ENCODE results near the gene ZNF778.
"Not testable (repeated sequence)": the region's sequence is repeated elsewhere in the genome, so short reads cannot be mapped to it uniquely, and the experiment has no call there.

The ZNF778 gene

GRCh38 chr16:89244754-89245153 is 27.3 kb downstream of the ZNF778 start:
- no peak for TF ChIP-seq CTCF (IDR thresholded peaks at IDR 0.05; ENCODE audit: control insufficient read depth, extremely low read depth, insufficient read depth)
- H3K4me3 ChIP-seq (ENCODE audit: low read depth, low read length), result no peak overlapping the region
- DNase-seq (ENCODE audit: low read depth), result no peak

- TF ChIP-seq CTCF (IDR thresholded peaks at IDR 0.05; ENCODE audit: control insufficient read depth, extremely low read depth, insufficient read depth), result no peak
- peak overlapping the region; percentile 45 for H3K4me3 ChIP-seq (ENCODE audit: low read depth, low read length)
- no peak for DNase-seq (ENCODE audit: low read depth)
Observed at GRCh38 chr16:89246383-89246902, 28.9 kb downstream of the ZNF778 start.

- no peak for TF ChIP-seq CTCF (IDR thresholded peaks at IDR 0.05; ENCODE audit: control insufficient read depth, extremely low read depth, insufficient read depth)
- no peak for DNase-seq (ENCODE audit: low read depth)
- H3K4me3 ChIP-seq (ENCODE audit: low read depth, low read length), result peak overlapping the region; percentile 45
Observed at GRCh38 chr16:89246903-89247733, 29.6 kb downstream of the ZNF778 start.

- not testable (repeated sequence) for DNase-seq (ENCODE audit: low read depth); H3K4me3 ChIP-seq (ENCODE audit: low read depth, low read length)
Observed at GRCh38 chr16:89247734-89248075, 30.2 kb downstream of the ZNF778 start.

- TF ChIP-seq CTCF (IDR thresholded peaks at IDR 0.05; ENCODE audit: control insufficient read depth, extremely low read depth, insufficient read depth), result no peak
- DNase-seq (ENCODE audit: low read depth), result no peak
- H3K4me3 ChIP-seq (ENCODE audit: low read depth, low read length), result no peak overlapping the region
Observed at GRCh38 chr16:89248196-89248982, 30.9 kb downstream of the ZNF778 start.

- no peak for DNase-seq (ENCODE audit: low read depth)
- H3K4me3 ChIP-seq (ENCODE audit: low read depth, low read length), result no peak overlapping the region
- TF ChIP-seq CTCF (IDR thresholded peaks at IDR 0.05; ENCODE audit: control insufficient read depth, extremely low read depth, insufficient read depth), result no peak
Observed at GRCh38 chr16:89253548-89254287, 36.2 kb downstream of the ZNF778 start.

Data from LNCaP clone FGC (cell line).